K562 (cell line): ENCODE measurements around the gene GIMAP8. TPM values are rescaled to one million over a fixed set of nuclear protein-coding genes. Genes with fewer than 3 reads are reported as not detected.

Source experiments
- ARID2 ChIP-seq: fragments of 450-650 bp; IDR thresholded peaks from 2 replicates; pipeline ENCODE4 v1.6.1; 2017; ENCODE audit warnings: antibody characterized with exemption, mild to moderate bottlenecking
- CREB1 ChIP-seq, 2 experiments: sonication (generic) in 1 of 2; formaldehyde crosslinking in 1 of 2; IDR thresholded peaks; 2 replicates each; pipeline versions ENCODE4 v1.6.1 to v1.8.0; 2012 to 2022; ENCODE audit warnings: inconsistent platforms in 1 of 2, mild to moderate bottlenecking in 1 of 2, missing genetic modification reagents in 1 of 2, moderate library complexity in 1 of 2
- EGR1 ChIP-seq: fragments of 450-650 bp; conservative IDR thresholded peaks from 2 replicates; pipeline ENCODE4 v1.6.1; 2017; ENCODE audit warnings: mild to moderate bottlenecking
- GTF2F1 ChIP-seq: IDR thresholded peaks from 2 replicates; pipeline ENCODE4 v1.6.1; 2011; ENCODE audit warnings: low read depth, low read length, improper control_type of control experiment
- HDAC2 ChIP-seq: fragments of 450-650 bp; IDR thresholded peaks from 2 replicates; pipeline ENCODE4 v1.6.1; 2016; ENCODE audit warnings: mild to moderate bottlenecking
- ILF3 ChIP-seq: fragments of 450-650 bp; IDR thresholded peaks from 2 replicates; pipeline ENCODE4 v1.6.1; 2018; ENCODE audit warnings: antibody characterized with exemption, mild to moderate bottlenecking, moderate library complexity, borderline replicate concordance
- PPARD ChIP-seq: fragments of 250-450 bp; sonication (Bioruptor Pico); IDR thresholded peaks from 2 replicates; pipeline ENCODE4 v1.8.0; 2022; ENCODE audit warnings: inconsistent platforms, mild to moderate bottlenecking, moderate library complexity
- RHOXF2B ChIP-seq: fragments of 250-450 bp; sonication (Bioruptor Pico); conservative IDR thresholded peaks from 2 replicates; pipeline ENCODE4 v1.5.1; 2021
- SMC3 ChIP-seq: conservative IDR thresholded peaks from 2 replicates; pipeline ENCODE4 v1.6.1; 2011; ENCODE audit warnings: low read depth, low read length, improper control_type of control experiment; ENCODE audit not compliant: insufficient read depth
- SREBF1 ChIP-seq: fragments of 150-350 bp; IDR thresholded peaks from 2 replicates; pipeline ENCODE4 v1.6.1; 2014; ENCODE audit warnings: antibody characterized with exemption, low read depth, low read length, borderline replicate concordance
- TFAM ChIP-seq: fragments of 250-450 bp; sonication (Bioruptor Pico); conservative IDR thresholded peaks from 2 replicates; pipeline ENCODE4 v1.5.0; 2021; ENCODE audit warnings: mild to moderate bottlenecking, moderate library complexity
- WHSC1 ChIP-seq: IDR thresholded peaks from one replicate; pipeline ENCODE4 v1.6.1; 2012; ENCODE audit warnings: low read length, control low read depth, inconsistent platforms
- ZFP30 ChIP-seq: fragments of 250-450 bp; sonication (Bioruptor Pico); IDR thresholded peaks from 2 replicates; pipeline ENCODE4 v1.8.0; 2022; ENCODE audit warnings: moderate library complexity, mild to moderate bottlenecking, inconsistent platforms, borderline replicate concordance
- ZNF212 ChIP-seq: fragments of 450-650 bp; formaldehyde crosslinking; IDR thresholded peaks from 2 replicates; pipeline ENCODE4 v1.4.0; 2020; ENCODE audit warnings: mild to moderate bottlenecking
- ZNF584 ChIP-seq: fragments of 200-800 bp; sonication (Bioruptor generic); IDR thresholded peaks from 2 replicates; pipeline ENCODE4 v1.6.1; 2016; ENCODE audit warnings: low read depth, mild to moderate bottlenecking, missing genetic modification characterization, missing compliant biosample characterization
- ZZZ3 ChIP-seq: fragments of 450-650 bp; IDR thresholded peaks from 2 replicates; pipeline ENCODE4 v1.6.1; 2016; ENCODE audit warnings: antibody characterized with exemption, mild to moderate bottlenecking, moderate library complexity
- polyA plus RNA-seq, 8 experiments: library from polyadenylated mRNA; depleted of rRNA in 4 of 8; stranded (reverse) in 5 of 8; unstranded in 3 of 8; fragments of >200 nt; fragmentation: Nextera tagmentation in 2 of 8; fragmentation: Illumina TruSeq in 1 of 8; extraction: Ambion mirVana in 2 of 8; extraction: Trizol in 1 of 8; gene quantifications; 2 replicates each; pipeline versions ENCODE4 v1.2.1 to v1.2.3, GENCODE V29; 2011 to 2014; ENCODE audit warnings: inconsistent platforms in 1 of 8, missing spikeins in 1 of 8
- total RNA-seq, 7 experiments: library from RNA; depleted of rRNA in 6 of 7; stranded (reverse); fragments of >200 nt in 6 of 7; fragmentation: Illumina TruSeq in 2 of 7; extraction: Trizol in 2 of 7; gene quantifications; 2 replicates each; pipeline versions ENCODE4 v1.2.1 to v1.2.3, GENCODE V29; 2011 to 2021; ENCODE audit warnings: low replicate concordance in 1 of 7
- TF ChIP-seq, protein P1 (sequence below), 2 experiments: IDR thresholded peaks; 2 replicates each; pipeline ENCODE4 v1.6.1; 2011; ENCODE audit warnings: borderline replicate concordance in 1 of 2, control low read depth in 1 of 2, low read depth in 1 of 2, low read length in 1 of 2, mild to moderate bottlenecking in 1 of 2, mixed read lengths in 1 of 2, moderate library complexity in 1 of 2; ENCODE audit not compliant: insufficient read depth in 1 of 2, insufficient read length in 1 of 2, poor library complexity in 1 of 2, severe bottlenecking in 1 of 2; ENCODE audit errors: extremely low read depth in 1 of 2
- TF ChIP-seq, protein P2 (sequence below): fragments of 450-650 bp; IDR thresholded peaks from 2 replicates; pipeline ENCODE4 v1.6.1; 2016; ENCODE audit warnings: antibody characterized with exemption
- TF ChIP-seq, protein P3 (sequence below): fragments of 250-450 bp; sonication (Bioruptor Pico); IDR thresholded peaks from 2 replicates; pipeline ENCODE4 v1.8.0; 2021; ENCODE audit warnings: moderate library complexity, mild to moderate bottlenecking, inconsistent platforms
- TF ChIP-seq, protein P4 (sequence below): fragments of 450-650 bp; IDR thresholded peaks from one replicate; pipeline ENCODE4 v1.6.1; 2018; ENCODE audit warnings: mild to moderate bottlenecking, moderate library complexity; ENCODE audit not compliant: partially characterized antibody
- TF ChIP-seq, protein P5 (sequence below): fragments of 450-650 bp; IDR thresholded peaks from 2 replicates; pipeline ENCODE4 v1.6.1; 2016; ENCODE audit warnings: mild to moderate bottlenecking

Gene GIMAP8
- total and polyA plus RNA-seq, 9 of the 15 experiments (the other 6 are each of a cell fraction or from before 2014, with no cell fraction given): not detected

DNA sequence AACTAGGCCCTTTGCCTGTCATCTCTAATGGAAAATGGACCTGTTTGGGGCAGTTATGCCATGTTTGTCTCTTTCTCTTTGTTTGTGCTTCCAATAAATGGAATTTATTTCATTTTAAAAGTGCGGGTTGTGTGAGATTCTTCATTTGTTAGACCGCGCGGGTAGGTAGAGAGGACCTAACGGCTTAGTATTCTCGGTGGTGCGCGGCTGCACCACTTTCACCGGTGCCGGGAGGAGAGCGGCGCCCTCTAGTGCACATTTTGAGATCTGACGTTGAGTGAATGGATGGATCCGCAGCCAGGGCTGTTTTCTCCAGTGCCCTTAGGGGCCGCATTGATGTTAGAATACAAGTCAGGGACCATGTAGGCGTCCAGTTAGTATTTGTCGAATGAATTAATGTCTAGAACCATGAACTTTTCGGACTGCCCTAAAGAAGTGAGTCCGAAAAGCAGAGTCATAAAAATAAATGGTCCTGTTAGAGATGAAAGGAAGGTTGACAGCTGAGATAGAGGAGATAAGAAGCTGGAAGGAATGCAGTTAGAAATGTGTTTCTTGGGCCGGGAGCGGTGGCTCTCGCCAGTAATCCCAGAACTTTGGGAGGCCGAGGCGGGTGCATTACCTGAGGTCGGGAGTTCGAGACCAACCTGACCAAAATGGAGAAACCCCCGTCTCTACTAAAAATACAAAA lies 29.3 kb upstream of the GIMAP8 start (continued):
- TF ChIP-seq ZNF584 (CRISPR knock-in tag): no peak; the same call in 1 of the 2 replicates
- TF ChIP-seq, protein P1, sequence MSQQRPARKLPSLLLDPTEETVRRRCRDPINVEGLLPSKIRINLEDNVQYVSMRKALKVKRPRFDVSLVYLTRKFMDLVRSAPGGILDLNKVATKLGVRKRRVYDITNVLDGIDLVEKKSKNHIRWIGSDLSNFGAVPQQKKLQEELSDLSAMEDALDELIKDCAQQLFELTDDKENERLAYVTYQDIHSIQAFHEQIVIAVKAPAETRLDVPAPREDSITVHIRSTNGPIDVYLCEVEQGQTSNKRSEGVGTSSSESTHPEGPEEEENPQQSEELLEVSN (IDR thresholded peaks at IDR 0.05; ENCODE audit: borderline replicate concordance in 1 of 2, extremely low read depth in 1 of 2, insufficient read depth in 1 of 2, insufficient read length in 1 of 2, low read depth in 1 of 2, low read length in 1 of 2, poor library complexity in 1 of 2, severe bottlenecking in 1 of 2): no peak
- TF ChIP-seq, protein P2, sequence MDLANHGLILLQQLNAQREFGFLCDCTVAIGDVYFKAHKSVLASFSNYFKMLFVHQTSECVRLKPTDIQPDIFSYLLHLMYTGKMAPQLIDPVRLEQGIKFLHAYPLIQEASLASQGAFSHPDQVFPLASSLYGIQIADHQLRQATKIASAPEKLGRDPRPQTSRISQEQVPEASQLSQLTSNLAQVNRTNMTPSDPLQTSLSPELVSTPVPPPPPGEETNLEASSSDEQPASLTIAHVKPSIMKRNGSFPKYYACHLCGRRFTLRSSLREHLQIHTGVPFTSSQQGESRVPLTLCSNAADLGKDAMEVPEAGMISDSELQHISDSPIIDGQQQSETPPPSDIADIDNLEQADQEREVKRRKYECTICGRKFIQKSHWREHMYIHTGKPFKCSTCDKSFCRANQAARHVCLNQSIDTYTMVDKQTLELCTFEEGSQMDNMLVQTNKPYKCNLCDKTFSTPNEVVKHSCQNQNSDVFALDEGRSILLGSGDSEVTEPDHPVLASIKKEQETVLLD: no peak
- peak; percentile 52; the same call in 1 of the 2 replicates for TF ChIP-seq ARID2
- no peak for TF ChIP-seq ILF3
- TF ChIP-seq, protein P3, sequence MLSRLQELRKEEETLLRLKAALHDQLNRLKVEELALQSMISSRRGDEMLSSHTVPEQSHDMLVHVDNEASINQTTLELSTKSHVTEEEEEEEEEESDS: no peak
- no peak for TF ChIP-seq RHOXF2B
- TF ChIP-seq, protein P4, sequence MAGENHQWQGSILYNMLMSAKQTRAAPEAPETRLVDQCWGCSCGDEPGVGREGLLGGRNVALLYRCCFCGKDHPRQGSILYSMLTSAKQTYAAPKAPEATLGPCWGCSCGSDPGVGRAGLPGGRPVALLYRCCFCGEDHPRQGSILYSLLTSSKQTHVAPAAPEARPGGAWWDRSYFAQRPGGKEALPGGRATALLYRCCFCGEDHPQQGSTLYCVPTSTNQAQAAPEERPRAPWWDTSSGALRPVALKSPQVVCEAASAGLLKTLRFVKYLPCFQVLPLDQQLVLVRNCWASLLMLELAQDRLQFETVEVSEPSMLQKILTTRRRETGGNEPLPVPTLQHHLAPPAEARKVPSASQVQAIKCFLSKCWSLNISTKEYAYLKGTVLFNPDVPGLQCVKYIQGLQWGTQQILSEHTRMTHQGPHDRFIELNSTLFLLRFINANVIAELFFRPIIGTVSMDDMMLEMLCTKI: no peak
- TF ChIP-seq EGR1: no peak
- TF ChIP-seq, protein P5, sequence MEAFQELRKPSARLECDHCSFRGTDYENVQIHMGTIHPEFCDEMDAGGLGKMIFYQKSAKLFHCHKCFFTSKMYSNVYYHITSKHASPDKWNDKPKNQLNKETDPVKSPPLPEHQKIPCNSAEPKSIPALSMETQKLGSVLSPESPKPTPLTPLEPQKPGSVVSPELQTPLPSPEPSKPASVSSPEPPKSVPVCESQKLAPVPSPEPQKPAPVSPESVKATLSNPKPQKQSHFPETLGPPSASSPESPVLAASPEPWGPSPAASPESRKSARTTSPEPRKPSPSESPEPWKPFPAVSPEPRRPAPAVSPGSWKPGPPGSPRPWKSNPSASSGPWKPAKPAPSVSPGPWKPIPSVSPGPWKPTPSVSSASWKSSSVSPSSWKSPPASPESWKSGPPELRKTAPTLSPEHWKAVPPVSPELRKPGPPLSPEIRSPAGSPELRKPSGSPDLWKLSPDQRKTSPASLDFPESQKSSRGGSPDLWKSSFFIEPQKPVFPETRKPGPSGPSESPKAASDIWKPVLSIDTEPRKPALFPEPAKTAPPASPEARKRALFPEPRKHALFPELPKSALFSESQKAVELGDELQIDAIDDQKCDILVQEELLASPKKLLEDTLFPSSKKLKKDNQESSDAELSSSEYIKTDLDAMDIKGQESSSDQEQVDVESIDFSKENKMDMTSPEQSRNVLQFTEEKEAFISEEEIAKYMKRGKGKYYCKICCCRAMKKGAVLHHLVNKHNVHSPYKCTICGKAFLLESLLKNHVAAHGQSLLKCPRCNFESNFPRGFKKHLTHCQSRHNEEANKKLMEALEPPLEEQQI: no peak
- TF ChIP-seq ZZZ3: no peak
- TF ChIP-seq WHSC1: no peak
- TF ChIP-seq ZFP30 (CRISPR knock-in tag): no peak
- no peak for TF ChIP-seq GTF2F1
- TF ChIP-seq HDAC2: no peak
- no peak for TF ChIP-seq TFAM
- TF ChIP-seq CREB1 (IDR thresholded peaks at IDR 0.05): peak; percentile 64
- peak; percentile 77 for TF ChIP-seq CREB1 (CRISPR knock-in tag; IDR thresholded peaks at IDR 0.05)
- TF ChIP-seq PPARD: no peak
- TF ChIP-seq SMC3: peak; percentile 96
- TF ChIP-seq ZNF212 (CRISPR knock-in tag): no peak
- TF ChIP-seq SREBF1: no peak; the same call in 1 of the 2 replicates
